HG03571 (cell line): ENCODE data around the gene SEMA5B.

Experiments
- ATAC-seq: cut with Tn5 transposase; IDR thresholded peaks from one replicate; pipeline ENCODE4 v1.9.1; 2021; ENCODE audit not compliant: unreplicated experiment

The SEMA5B gene

GRCh38 chr3:123055352-123055751, 27.8 kb upstream of the SEMA5B start:
- ATAC-seq: no peak

- ATAC-seq: no peak
Observed at GRCh38 chr3:123054931-123055330, 27.4 kb upstream of the SEMA5B start.

- no peak for ATAC-seq
Observed at GRCh38 chr3:123054109-123054778, 26.7 kb upstream of the SEMA5B start.

GRCh38 chr3:123053107-123053506, 25.5 kb upstream of the SEMA5B start:
- no peak for ATAC-seq

- no peak for ATAC-seq
Observed at GRCh38 chr3:123050666-123051065, 23.1 kb upstream of the SEMA5B start.

GRCh38 chr3:123048480-123049237, 21.1 kb upstream of the SEMA5B start:
- ATAC-seq: no peak

GRCh38 chr3:123047062-123047319, 19.4 kb upstream of the SEMA5B start:
- no peak for ATAC-seq

- no peak for ATAC-seq
Observed at GRCh38 chr3:123046262-123047061, 18.9 kb upstream of the SEMA5B start.

GRCh38 chr3:123044981-123045763, 17.6 kb upstream of the SEMA5B start:
- no peak for ATAC-seq

GRCh38 chr3:123042413-123042812, 14.8 kb upstream of the SEMA5B start:
- ATAC-seq: no peak

GRCh38 chr3:123039178-123039577, 11.6 kb upstream of the SEMA5B start:
- ATAC-seq: no peak

- ATAC-seq: no peak
Observed at GRCh38 chr3:123038751-123039150, 11.2 kb upstream of the SEMA5B start.

- no peak for ATAC-seq
Observed at GRCh38 chr3:123037015-123037375, 9.4 kb upstream of the SEMA5B start.

GRCh38 chr3:123036352-123037014, 8.9 kb upstream of the SEMA5B start:
- no peak for ATAC-seq

- no peak for ATAC-seq
Observed at GRCh38 chr3:123034996-123035395, 7.4 kb upstream of the SEMA5B start.

- ATAC-seq: no peak
Observed at GRCh38 chr3:123034120-123034519, 6.6 kb upstream of the SEMA5B start.

- ATAC-seq: no peak
Observed at GRCh38 chr3:123032057-123032456, 4.5 kb upstream of the SEMA5B start.

- no peak for ATAC-seq
Observed at GRCh38 chr3:123031051-123031450, 3.5 kb upstream of the SEMA5B start.

GRCh38 chr3:123028233-123028828, 768 bp upstream of the SEMA5B start:
- ATAC-seq: no peak

- no peak for ATAC-seq
Observed at GRCh38 chr3:123026565-123027291, 835 bp downstream of the SEMA5B start.
